Brain pericyte (primary cell): ENCODE results near the gene AEBP1.

Source experiments
- DNase-seq: peaks from one replicate; pipeline ENCODE4 v3.0.0-alpha.2; 2012; ENCODE audit warnings: low read depth, low spot score

AEBP1 gene

DNA sequence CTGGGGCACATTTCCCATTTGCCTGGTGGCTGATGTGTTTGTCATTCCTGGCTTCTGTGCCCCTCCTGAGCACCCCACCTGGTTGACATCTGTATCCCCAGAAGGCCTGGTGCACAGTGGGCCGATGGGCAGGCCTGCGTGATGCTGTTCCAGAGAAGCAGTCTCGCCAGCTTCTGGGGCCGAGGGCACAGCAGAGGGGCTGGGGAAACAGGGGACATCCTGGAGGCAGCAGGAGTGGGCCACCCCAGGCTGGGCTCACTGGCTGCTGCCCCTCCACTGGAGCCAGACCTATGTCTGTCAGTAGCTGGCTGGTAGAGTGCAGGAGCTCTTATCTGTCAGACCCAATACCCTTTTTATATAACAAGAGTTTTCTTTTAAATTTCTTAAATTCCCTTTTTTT is 37.9 kb downstream of the AEBP1 start:
- DNase-seq, result no peak

DNA sequence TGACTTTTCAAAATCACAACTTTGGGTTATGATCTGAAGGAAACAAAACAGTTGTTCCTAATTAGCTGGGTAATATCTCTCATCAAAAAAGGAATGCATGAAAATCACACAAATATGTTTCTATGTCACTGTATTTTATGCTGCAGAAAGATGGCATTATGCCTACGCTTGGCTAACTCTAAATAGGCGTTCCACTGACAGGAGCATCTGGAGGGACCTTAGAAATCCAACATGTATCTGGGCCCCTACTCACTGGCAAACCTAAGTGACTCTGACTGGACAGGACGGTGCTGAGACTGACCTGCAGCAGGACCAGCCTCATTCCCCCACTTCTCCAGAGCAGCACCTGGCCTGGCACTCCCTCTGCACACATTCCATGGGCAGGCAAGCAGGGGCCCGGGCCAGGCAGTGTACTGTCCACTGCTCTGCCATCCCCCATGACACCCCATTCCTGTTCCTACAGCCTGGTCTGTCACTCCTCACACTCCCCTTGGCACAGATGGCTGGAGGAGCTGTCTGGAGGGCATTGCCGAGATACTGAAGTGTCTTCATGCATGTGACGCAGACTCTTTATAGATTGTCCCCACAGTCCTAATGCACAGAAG is 39.6 kb downstream of the AEBP1 start:
- no peak for DNase-seq

DNA sequence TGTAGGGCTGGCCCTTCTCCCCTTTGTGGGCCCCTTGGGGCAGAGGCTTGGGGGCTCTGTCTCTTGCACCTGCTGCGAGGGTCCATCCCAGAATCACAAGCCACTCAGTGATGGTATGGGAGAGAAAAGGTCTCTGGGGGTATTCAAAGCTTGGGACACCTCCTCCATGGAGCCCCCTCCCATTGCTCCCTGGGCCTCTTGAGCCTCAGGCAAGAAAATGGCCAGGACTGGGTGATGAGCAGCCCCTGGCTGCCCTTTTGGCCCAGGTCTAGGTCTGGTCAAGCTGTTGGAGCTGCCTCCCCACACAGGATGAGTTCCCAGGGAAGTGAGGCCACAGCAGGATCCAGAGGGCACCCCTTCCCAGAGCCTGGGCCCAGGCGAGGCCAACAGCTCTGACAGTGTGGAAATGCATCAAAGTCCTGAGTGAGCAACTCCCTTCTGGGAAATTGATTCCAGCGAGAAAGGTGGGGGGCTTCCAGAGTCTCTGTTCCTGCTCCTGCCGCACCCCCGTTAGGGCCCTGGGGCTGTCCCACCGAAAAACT is 40.4 kb downstream of the AEBP1 start:
- DNase-seq, result no peak

DNA sequence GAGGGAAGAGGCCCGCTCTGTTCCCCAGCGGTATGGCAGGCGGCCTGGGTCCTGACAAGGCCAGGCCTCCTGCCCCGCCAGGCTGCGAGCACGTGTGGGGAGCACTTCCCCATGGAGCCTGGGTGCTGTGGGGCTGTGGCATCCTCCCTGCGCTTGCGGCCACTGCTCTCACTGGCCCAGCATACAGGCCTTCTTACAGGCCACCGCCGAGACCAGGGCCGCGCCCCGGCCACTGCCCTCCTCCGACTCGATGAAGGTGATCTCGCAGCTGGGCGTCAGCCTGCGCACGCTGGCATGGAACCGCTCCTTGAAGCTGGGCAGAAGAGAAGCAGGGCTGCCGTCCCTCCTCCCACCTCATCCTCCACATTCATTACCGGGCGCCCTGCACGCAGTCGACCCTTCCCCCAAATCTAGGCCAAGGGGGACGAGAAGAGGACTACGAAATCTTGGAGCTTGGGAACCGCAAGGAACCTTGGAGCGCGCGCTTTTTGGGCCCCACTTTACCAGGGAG is 40.9 kb downstream of the AEBP1 start:
- no peak for DNase-seq

DNA sequence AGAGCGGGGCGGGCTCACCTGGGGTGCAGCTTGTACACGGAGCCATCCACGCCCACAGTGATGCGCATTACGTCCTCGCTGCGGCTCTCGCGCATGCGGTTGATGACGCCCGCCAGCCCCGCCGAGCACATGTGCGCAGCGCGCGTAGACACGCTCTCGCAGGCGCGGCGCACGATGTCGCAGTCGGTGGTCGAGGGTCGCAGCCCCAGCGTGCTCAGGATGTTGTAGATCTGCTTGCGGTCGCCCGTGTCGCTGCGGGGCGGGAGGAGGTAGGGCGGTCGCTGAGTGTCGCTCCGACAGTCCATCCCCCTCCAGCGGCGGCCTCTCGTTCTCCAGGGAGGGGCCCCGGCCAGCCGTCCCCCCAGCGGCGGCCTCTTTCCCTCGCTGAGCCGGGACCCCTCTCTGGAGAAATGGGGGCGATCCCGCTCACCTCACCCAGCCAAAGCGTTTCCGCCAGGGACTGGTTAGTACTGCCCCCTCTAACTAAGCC is 41.4 kb downstream of the AEBP1 start:
- DNase-seq, result no peak

DNA sequence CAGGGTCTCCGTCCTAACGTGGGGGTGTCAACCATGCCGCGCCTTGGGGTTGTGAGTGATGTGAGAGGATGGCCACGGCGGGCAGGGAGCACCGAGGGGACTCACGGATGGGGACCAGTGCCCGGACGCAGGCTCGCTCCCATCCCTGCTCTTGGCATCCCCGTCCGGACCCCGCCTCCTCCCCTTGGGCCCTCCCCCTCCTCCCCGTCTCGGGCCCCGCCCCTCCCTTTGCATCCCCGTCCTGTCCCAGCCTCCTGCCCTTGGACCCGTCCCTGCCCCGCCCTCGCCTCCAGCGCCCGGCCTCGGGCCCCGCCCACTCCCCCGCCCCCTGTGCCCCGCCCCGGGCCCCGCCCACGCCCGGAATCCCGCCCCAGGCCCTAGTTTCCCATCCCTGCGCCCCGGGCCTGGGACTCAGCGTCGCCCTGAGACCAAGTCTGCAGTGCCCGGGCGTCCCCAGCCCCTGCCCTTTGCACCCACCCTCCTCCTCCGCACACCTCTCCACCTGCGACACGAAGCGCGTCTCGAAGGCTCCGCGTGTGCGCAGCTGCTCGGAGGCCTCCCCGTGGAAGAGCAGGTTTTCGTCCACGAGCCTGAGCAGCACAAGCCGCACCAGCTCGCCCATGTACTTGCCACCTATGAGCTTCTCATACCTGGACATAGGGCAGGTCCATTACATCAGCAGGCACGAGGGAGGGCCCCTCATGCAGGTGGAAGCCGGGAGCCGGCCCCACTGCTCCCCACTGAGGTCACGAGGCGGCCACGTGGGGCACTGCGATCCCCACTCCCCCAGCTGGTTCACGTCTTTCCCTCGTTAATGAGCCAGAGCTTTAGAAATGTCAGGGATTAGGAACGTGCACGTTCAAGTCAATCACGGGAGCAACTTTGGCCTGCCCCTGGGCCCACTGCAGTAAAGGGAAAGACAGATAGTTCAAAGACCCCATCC is 42.1 kb downstream of the AEBP1 start:
- no peak for DNase-seq

DNA sequence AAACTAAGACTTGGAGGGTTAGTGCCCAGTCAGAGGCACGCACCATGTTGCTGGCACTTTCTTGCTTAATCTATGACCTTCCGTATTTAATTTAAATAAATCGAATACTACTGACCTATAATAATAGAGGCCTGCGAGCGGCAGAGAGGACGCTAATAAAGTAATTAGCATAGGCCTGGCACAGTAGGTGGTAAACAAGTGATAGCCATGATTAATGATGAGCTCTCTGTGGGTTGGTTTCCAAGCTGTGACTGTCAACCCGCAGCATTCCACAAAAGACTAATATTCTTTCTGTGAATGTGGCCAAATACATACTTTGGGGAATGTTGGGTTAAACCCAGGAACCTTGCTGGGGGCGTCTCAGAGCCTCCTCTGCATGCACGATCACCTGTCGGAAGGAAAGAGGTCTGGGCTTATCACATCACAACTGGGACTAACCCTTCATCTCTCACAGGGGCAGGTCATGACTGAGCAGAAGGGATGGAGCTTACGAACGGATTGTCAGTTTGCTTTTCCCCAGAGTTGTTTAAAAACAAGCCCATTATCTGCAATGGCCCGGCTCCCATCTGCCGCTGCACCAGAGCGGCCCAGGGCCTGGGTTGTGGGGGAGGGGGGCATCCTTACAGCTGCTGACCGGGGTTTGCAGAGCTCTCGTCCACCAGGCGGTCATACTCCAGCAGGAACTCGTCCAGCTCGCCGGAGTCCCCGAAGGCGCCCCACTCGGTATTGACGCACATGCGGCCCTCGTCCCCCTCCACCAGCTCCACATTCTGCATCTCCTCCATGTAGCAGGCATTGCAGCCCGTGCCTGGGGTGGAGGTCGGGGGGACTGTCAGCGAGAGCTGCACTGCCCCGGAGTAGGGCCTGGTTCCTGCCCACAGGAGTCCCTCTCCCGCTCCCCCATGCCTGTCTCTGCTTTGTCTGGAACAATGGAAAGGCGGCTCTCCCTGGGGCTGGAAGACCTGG is 43.2 kb downstream of the AEBP1 start:
- DNase-seq, result no peak

DNA sequence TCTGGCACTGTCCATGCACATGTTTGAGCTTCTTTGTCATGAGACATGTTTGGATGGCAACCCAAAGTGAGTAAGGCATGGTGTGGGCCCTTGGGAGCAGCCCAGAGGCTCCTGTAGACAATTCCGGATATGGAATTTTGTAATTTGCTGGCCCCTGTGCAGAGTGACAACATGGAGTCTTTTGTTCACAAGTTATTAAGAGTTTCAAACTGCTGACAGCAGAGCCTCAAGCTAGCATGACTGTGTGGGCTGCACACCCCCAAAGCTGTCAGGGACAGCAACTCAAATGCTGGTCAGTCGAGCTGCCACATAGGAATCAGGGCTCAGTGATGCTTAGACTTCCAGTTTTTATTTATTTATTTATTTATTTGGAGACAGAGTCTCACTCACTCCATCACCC is 44.0 kb downstream of the AEBP1 start:
- no peak for DNase-seq

DNA sequence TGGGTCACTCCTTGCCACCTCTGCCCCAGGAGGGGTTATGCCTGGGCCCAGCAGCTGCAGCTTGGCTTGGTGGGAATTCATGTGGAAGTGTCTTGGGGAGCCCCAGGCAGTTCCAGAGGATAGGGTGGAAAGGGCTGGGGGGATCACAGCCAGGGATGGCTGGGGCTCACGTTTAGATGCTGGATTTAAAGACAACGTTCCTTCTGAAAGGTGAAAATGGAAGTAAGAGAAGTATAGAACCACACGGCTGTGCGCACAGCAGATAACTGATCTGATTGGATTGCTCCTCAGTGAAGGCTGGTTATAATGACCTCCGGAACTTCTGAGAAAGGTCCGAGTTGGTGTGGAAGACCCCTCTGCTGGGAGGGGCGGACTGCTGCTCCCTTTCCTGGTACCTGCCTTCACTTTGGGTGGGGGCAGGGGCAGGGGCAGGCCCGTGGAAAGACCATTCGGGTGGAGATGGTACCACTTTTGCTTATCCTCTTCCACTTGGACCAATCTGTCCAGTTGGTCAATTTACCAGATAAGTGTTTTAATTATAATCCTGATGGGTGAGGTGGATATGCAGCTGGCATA is 44.9 kb downstream of the AEBP1 start:
- no peak for DNase-seq

DNA sequence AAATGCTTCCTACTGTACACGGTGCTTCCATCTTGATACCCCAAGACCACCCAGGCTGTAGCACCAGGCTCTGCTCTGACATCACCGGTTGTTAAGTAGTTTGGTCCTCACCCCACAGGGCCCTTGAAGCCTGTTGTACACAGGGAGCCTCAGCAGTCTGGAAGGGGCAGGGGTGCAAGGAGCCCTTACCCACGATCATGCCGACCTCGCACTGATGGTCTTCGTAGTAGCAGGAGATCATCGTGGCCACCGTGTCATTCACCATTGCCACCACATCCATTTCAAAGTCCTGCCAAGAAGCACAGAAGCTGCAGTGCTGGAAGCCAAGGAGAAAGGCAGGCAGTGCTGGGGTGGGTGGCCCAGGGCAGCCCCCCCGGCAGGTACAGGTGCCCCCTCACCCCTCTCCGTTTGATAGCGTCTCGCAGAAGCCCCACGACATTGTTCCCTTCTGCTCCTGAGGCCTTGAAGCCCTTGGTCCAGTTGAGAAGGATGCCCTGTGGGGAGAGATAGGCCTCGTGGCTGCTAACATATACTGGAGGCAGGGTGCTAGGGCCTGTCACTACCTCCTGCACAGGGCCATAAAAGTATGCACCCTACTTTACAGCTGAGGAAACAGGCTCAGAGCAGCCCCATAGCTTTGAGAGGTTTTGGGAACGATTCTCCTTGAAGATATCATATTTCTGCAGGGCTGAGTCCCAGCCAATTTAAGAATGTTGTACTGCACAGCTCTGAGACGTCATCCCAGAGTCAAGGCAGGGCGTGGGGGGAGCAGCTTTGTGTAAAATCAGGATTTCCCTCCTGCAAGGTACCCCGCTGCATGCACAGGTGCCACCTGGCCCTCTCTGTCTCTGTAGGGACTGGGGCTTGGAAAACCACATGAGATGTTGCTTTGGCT is 45.7 kb downstream of the AEBP1 start:
- no peak for DNase-seq

DNA sequence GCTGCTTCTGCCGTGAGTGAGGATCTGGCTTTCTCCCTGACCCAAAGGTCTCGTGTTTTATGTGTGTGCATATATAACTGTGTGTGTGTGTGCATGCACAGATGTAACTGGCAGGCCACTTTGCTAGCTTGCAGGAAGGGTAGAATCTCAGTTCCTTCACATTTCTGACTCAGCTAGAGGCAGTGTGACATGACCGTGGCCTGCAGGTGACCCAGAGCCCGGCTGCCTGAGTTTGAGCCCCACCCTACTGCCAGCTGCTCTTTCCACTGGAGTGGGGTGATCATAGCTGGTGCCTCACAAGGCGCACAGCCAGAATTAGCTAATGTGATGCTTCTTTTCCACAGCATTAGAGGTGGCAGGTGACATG is 46.3 kb downstream of the AEBP1 start:
- DNase-seq, result no peak

DNA sequence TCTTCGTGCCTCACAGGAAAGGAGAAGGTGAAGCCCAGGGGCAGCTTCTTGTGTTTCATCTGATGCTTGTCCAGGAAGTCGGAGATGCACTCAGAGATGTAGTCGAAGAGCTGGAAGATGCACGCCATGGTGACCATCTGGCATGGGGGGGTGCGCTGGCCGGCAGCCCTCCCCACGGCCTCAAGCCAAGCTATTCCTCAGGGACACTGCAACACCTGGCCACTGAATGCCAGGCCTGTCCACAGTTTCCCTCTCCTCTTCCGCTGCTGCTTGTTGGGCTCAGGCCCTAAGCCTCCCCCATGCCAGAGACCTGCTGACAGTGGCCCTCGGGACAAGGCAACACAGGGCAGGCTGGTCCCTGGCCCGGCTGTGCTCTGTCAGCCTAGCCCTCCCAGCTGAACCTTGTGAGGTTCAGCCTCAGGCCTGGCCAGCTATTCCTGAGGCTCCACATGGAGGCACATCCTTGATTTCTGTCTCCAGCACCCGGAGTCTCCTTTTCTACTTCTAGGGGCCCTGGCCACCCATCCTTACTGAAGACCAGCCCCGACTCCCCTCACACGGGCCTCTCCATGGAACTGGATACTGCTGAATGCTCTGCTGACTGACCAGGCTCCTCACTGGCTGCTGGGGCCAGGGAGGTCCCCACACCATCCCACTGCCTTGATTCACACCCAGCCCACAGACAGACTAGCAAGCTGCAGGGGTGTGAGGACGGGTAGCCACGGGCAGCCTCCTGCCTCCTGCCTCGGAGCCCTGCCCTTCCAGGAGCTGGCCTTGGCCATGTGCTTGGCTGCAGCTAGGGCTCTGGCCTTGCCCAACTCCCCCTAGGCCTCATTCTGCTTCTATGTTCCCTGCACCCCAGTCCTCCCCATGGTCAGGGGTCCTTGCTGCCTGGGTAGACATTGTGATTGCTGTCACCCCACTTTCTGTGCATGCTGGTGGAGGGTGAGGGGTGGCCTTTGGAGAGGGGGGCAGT is 47.1 kb downstream of the AEBP1 start:
- no peak for DNase-seq

DNA sequence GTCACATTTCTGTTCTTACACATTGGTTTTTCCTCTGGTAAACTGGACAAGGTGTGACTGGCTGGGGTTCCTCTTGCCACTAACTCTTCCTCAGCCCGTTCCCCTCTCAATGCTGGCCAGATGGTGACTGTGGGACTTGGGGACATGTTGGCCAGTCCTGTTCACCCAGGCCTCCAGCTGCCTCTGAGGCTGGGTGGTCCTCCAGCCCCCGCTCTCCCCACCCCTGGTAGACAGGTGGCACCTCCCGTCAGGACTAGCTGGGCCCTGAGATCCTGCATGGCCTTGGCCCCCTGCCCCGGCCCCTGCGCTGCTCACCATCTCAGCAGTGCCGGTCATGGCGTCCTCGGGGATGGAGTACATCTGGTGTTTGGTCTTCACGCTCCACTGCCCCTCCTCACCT is 47.8 kb downstream of the AEBP1 start:
- no peak for DNase-seq

DNA sequence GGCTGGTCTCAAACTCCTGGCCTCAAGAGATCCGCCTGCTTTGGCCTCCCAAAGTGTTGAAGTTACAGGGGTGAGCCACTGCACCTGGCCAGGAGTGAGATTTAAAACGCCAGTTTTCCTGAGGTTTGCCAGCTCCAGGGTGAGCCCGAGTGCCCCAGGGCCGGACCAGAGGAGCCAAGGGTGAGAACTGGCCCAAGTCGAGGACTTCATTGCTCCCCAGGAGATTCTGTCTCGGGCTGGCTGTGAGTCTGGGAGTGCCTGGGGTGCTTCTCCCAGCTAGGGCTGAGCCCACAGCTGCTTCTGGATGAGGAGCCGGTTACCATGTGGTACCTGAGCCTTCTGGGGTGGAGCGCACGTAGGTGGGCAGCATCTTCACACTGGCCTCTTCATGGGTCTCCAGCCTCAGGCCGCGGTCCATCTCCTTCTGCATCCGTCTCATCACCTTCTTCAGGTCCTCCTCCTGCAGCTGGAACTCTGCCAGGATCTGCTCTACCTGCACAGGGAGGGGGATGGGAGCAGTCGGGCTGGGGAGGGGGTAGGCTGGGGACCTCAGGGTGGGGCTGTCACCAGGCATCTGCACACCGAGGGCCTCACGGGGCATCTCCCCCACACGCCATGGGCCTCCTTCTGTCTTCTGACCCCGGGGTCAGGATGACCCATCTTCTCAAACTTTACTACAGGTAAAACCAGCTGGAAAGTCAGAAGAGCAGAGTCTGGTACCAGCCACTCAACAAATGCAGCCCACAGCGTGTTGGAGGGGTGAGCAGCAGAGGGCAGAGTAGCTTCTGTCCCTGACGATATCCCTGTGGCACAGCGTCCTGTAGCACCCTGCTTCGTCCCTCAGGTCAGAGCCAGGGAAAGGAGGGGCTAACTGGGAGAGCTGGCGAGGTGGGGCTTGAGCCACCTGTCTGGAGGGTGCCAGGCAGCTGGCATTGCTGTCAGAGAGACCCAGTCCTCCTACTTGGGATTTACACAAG is 49.1 kb downstream of the AEBP1 start:
- no peak for DNase-seq

DNA sequence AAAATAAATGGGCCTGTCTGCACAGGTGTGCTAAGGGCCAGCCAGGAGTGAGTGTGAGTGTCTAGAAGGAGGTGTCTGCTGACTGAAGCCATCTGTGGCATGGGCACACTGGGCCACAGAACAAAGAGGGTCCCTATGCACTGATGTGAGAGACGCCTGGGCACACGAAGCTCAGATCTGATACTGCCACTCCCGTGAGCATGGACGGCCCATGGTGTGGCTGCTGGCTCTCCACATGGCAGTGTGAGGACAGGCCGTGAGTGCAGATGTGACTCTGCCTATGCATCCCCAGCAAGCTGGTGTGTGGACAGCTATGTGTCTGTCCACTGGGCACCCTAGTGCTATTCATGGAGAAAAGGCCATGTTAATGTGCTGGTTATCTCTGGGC is 49.8 kb downstream of the AEBP1 start:
- DNase-seq, result no peak

DNA sequence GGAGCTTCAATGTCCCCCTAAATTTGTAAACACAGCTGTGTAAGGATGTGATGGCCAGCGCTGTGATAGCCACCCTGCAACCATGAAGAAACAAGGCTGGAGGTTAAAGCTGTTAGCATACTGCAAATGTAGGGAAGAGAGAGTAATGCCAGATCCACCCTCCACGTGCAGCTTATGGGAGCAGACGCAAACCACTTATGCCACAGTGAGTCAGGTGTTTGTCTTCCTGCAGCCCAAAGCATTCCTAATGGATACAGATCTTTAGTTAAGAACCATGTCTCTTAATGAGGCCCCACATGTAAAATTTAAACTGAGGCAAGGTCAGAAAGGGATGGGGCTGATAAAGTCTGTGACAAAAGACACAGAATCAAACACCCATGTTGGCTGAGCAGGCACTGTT is 50.6 kb downstream of the AEBP1 start:
- DNase-seq, result no peak
